ENCODE results near the gene ASGR1. TPM values are rescaled to one million over a fixed set of nuclear protein-coding genes. Genes with fewer than 3 reads are reported as not detected.
A peak's percentile ranks its signal among the peaks of the same experiment; 100 is the strongest.

Gene ASGR1
- total and polyA plus RNA-seq, 2 experiments from 2014 or later = 0.75 to 0.97 TPM

GRCh38 chr17:7178973-7179316 lies 225 bp downstream of the ASGR1 start:
- WGBS, 2 experiments (ENCODE audit: low coverage in 1 of 2, low lambda C conversion rate in 2 of 2, missing lambda C conversion rate in 2 of 2) = 57 to 64% methylated on average over 4 to 11 of the region's 11 CpGs
- no peak for DNase-seq
- no peaks in the 10 kb centered on the region for H3K9me3 ChIP-seq (ENCODE audit: low read depth)
- 0 out of 2 replicates have a peak, but pooled peaks cover 5% of the 10 kb centered on the region for H3K4me1 ChIP-seq (ENCODE audit: insufficient read depth)
- H3K9me2 ChIP-seq (ENCODE audit: insufficient read depth) = no peaks in the 10 kb centered on the region
- H3K4me2 ChIP-seq (ENCODE audit: unreplicated experiment) = no peak overlapping the region
- no peak overlapping the region for H2AFZ ChIP-seq
- no peaks in the 10 kb centered on the region for H3K79me2 ChIP-seq (ENCODE audit: insufficient read depth)
- in situ Hi-C loops (cut with MboI) = no loop called here
- H3K27me3 ChIP-seq (replicated peaks; ENCODE audit: insufficient read depth) = no peaks in the 10 kb centered on the region
- H3K27ac ChIP-seq = no peak overlapping the region
- H3K36me3 ChIP-seq (ENCODE audit: low read depth) = no peaks in the 10 kb centered on the region
- H3F3A ChIP-seq (ENCODE audit: insufficient read depth) = no peaks in the 10 kb centered on the region
- no peak overlapping the region for H3K4me3 ChIP-seq
- H4K20me1 ChIP-seq (ENCODE audit: insufficient read depth) = no peaks in the 10 kb centered on the region
- no peak for TF ChIP-seq EZH2phosphoT487 (IDR thresholded peaks at IDR 0.05; ENCODE audit: insufficient read depth, low read depth)
- TF ChIP-seq EZH2 (IDR thresholded peaks at IDR 0.05; ENCODE audit: insufficient read depth, poor library complexity, severe bottlenecking) = no peak
- H3K9ac ChIP-seq = no peak overlapping the region

- Histone ChIP-seq H3K4me3 (peak overlapping the region; percentile 72), H4K20me1 (ENCODE audit: insufficient read depth) (no peaks in the 10 kb centered on the region), H3K9ac (peak overlapping the region; percentile 59), H3K79me2 (ENCODE audit: insufficient read depth) (no peaks in the 10 kb centered on the region), H3K27ac (no peak overlapping the region), H3K9me3 (ENCODE audit: low read depth) (no peaks in the 10 kb centered on the region), H2AFZ (peak overlapping the region; percentile 84), H3K4me1 (ENCODE audit: insufficient read depth) (0 out of 2 replicates have a peak, but pooled peaks cover 5% of the 10 kb centered on the region), H3K27me3 (replicated peaks; ENCODE audit: insufficient read depth) (no peaks in the 10 kb centered on the region), H3F3A (ENCODE audit: insufficient read depth) (no peaks in the 10 kb centered on the region), H3K9me2 (ENCODE audit: insufficient read depth) (no peaks in the 10 kb centered on the region), H3K4me2 (ENCODE audit: unreplicated experiment) (peak overlapping the region; percentile 93), H3K36me3 (ENCODE audit: low read depth) (no peaks in the 10 kb centered on the region)
- TF ChIP-seq EZH2phosphoT487 (IDR thresholded peaks at IDR 0.05; ENCODE audit: insufficient read depth, low read depth) = no peak
- no peak for TF ChIP-seq EZH2 (IDR thresholded peaks at IDR 0.05; ENCODE audit: insufficient read depth, poor library complexity, severe bottlenecking)
- WGBS, 2 experiments (ENCODE audit: low coverage in 1 of 2, low lambda C conversion rate in 2 of 2, missing lambda C conversion rate in 2 of 2) = 8 to 10% methylated on average over 16 of the region's 18 CpGs
- peak; percentile 61 for DNase-seq
- in situ Hi-C loops (cut with MboI) = no loop called here
These were observed 1.2 kb downstream of the ASGR1 start for GRCh38 chr17:7177954-7178477.

- no peaks in the 10 kb centered on the region for H3K27me3 ChIP-seq (replicated peaks; ENCODE audit: insufficient read depth)
- DNase-seq = peak; percentile 80
- in situ Hi-C loops (cut with MboI) = no loop called here
- no peaks in the 10 kb centered on the region for H4K20me1 ChIP-seq (ENCODE audit: insufficient read depth)
- peak overlapping the region; percentile 93 for H3K4me2 ChIP-seq (ENCODE audit: unreplicated experiment)
- H3K27ac ChIP-seq = no peak overlapping the region
- 3% methylated on average over 30 to 31 of the region's 31 CpGs for WGBS, 2 experiments (ENCODE audit: low coverage in 1 of 2, low lambda C conversion rate in 2 of 2, missing lambda C conversion rate in 2 of 2)
- 0 out of 2 replicates have a peak, but pooled peaks cover 5% of the 10 kb centered on the region for H3K4me1 ChIP-seq (ENCODE audit: insufficient read depth)
- H3K9me2 ChIP-seq (ENCODE audit: insufficient read depth) = no peaks in the 10 kb centered on the region
- H2AFZ ChIP-seq = peak overlapping the region; percentile 84
- H3K9ac ChIP-seq = peak overlapping the region; percentile 59
- H3K79me2 ChIP-seq (ENCODE audit: insufficient read depth) = no peaks in the 10 kb centered on the region
- H3K36me3 ChIP-seq (ENCODE audit: low read depth) = no peaks in the 10 kb centered on the region
- H3K4me3 ChIP-seq = peak overlapping the region; percentile 72
- no peaks in the 10 kb centered on the region for H3K9me3 ChIP-seq (ENCODE audit: low read depth)
- H3F3A ChIP-seq (ENCODE audit: insufficient read depth) = no peaks in the 10 kb centered on the region
- TF ChIP-seq EZH2phosphoT487 (IDR thresholded peaks at IDR 0.05; ENCODE audit: insufficient read depth, low read depth) (no peak), EZH2 (IDR thresholded peaks at IDR 0.05; ENCODE audit: insufficient read depth, poor library complexity, severe bottlenecking) (no peak)
These were observed 1.8 kb downstream of the ASGR1 start for GRCh38 chr17:7177191-7177953.

GRCh38 chr17:7176841-7177190 lies 2.4 kb downstream of the ASGR1 start:
- WGBS, 2 experiments (ENCODE audit: low coverage in 1 of 2, low lambda C conversion rate in 2 of 2, missing lambda C conversion rate in 2 of 2) = 2 to 3% methylated on average over 6 to 17 of the region's 17 CpGs

More at GRCh38 chr17:7176841-7177190, 2.4 kb downstream of the ASGR1 start:
- H3K79me2 ChIP-seq (ENCODE audit: insufficient read depth) = no peaks in the 10 kb centered on the region
- H3K4me1 ChIP-seq (ENCODE audit: insufficient read depth) = 0 out of 2 replicates have a peak, but pooled peaks cover 5% of the 10 kb centered on the region
- H3K4me3 ChIP-seq = peak overlapping the region; percentile 72; the same call in 1 of the 2 replicates
- in situ Hi-C loops (cut with MboI) = no loop called here
- TF ChIP-seq EZH2 (IDR thresholded peaks at IDR 0.05; ENCODE audit: insufficient read depth, poor library complexity, severe bottlenecking) (no peak), EZH2phosphoT487 (IDR thresholded peaks at IDR 0.05; ENCODE audit: insufficient read depth, low read depth) (no peak)
- no peaks in the 10 kb centered on the region for H3K9me2 ChIP-seq (ENCODE audit: insufficient read depth)
- no peaks in the 10 kb centered on the region for H3K27me3 ChIP-seq (replicated peaks; ENCODE audit: insufficient read depth)
- peak overlapping the region; percentile 84; the same call in 1 of the 2 replicates for H2AFZ ChIP-seq
- H3K9ac ChIP-seq = no peak overlapping the region
- peak overlapping the region; percentile 93 for H3K4me2 ChIP-seq (ENCODE audit: unreplicated experiment)
- no peaks in the 10 kb centered on the region for H3F3A ChIP-seq (ENCODE audit: insufficient read depth)
- H3K27ac ChIP-seq = no peak overlapping the region
- no peaks in the 10 kb centered on the region for H4K20me1 ChIP-seq (ENCODE audit: insufficient read depth)
- no peaks in the 10 kb centered on the region for H3K36me3 ChIP-seq (ENCODE audit: low read depth)
- DNase-seq = peak; percentile 52
- no peaks in the 10 kb centered on the region for H3K9me3 ChIP-seq (ENCODE audit: low read depth)
